IPS DF 19.7 (cell line): ENCODE results near the gene OR7A10.

Source experiments
- DNase-seq: peaks from one replicate; pipeline ENCODE4 v3.0.0-alpha.2; 2013; ENCODE audit warnings: low read depth, low spot score

OR7A10 gene

GRCh38 chr19:14848822-14849221 is at the start of gene OR7A10:
TSS of gene OR7A10 (minus strand) at chr19:14848922. CDS start at chr19:14841877, 7,045 bp downstream.
- no peak for DNase-seq

- DNase-seq, result no peak
Measured at GRCh38 chr19:14890643-14891379, 42.1 kb upstream of the OR7A10 start.

- no peak for DNase-seq
Measured at GRCh38 chr19:14889994-14890642, 41.4 kb upstream of the OR7A10 start.

GRCh38 chr19:14886032-14886431 is 37.3 kb upstream of the OR7A10 start, which contains the start of gene OR7A17:
TSS of gene OR7A17 (minus strand) at chr19:14886132. CDS start at chr19:14881355, 4,777 bp downstream.
- no peak for DNase-seq

- DNase-seq, result no peak
Measured at GRCh38 chr19:14871619-14872230, 23.0 kb upstream of the OR7A10 start.

GRCh38 chr19:14868497-14868896 is 19.8 kb upstream of the OR7A10 start:
- no peak for DNase-seq

- DNase-seq, result no peak
Measured at GRCh38 chr19:14843578-14843977, 5.1 kb downstream of the OR7A10 start.

GRCh38 chr19:14843169-14843568 is 5.6 kb downstream of the OR7A10 start:
- DNase-seq, result no peak

GRCh38 chr19:14840206-14840605 is 8.5 kb downstream of the OR7A10 start:
- no peak for DNase-seq

- DNase-seq, result peak; percentile 5
Measured at GRCh38 chr19:14837391-14837790, 11.3 kb downstream of the OR7A10 start.

- DNase-seq, result peak; percentile 15
Measured at GRCh38 chr19:14835011-14835410, 13.7 kb downstream of the OR7A10 start, which contains the start of the genes OR7A5 and OR7C1. TSS of gene OR7A5 (minus strand) at chr19:14835185. CDS start at chr19:14828241, 6,944 bp downstream. TSS of gene OR7C1 (minus strand) at chr19:14835185. CDS start at chr19:14800136, 35,049 bp downstream.

- DNase-seq, result no peak
Measured at GRCh38 chr19:14830702-14831101, 18.0 kb downstream of the OR7A10 start.

GRCh38 chr19:14826006-14826405 is 22.7 kb downstream of the OR7A10 start:
- no peak for DNase-seq

GRCh38 chr19:14821937-14822336 is 26.8 kb downstream of the OR7A10 start:
- DNase-seq, result no peak

GRCh38 chr19:14818588-14818987 is 30.1 kb downstream of the OR7A10 start:
- DNase-seq, result no peak

- DNase-seq, result no peak
Measured at GRCh38 chr19:14817052-14817451, 31.7 kb downstream of the OR7A10 start.

- DNase-seq, result no peak
Measured at GRCh38 chr19:14814982-14815652, 33.6 kb downstream of the OR7A10 start.

- DNase-seq, result no peak
Measured at GRCh38 chr19:14809272-14810057, 39.3 kb downstream of the OR7A10 start.

- DNase-seq, result no peak
Measured at GRCh38 chr19:14804765-14805164, 44.0 kb downstream of the OR7A10 start.

GRCh38 chr19:14798760-14799159 is 50.0 kb downstream of the OR7A10 start:
- no peak for DNase-seq

GRCh38 chr19:14796021-14796420 is 52.7 kb downstream of the OR7A10 start:
- no peak for DNase-seq
